Stomach (tissue), 9 donors: Measurements from ENCODE around the gene UNC119B. TPM values are rescaled to one million over a fixed set of nuclear protein-coding genes. Genes with fewer than 3 reads are reported as not detected.

Experiments
- DNase-seq, 2 donors: peaks; one replicate each; pipeline versions ENCODE4 v3.0.0 to v3.0.0-alpha.2; 2013 to 2019
- H3K27ac ChIP-seq, 5 donors: fragments of 200-600 bp in 4 of 5; sonication (generic) in 4 of 5; one replicate each; pipeline ENCODE4 v1.5.1; 2013 to 2019; ENCODE audit warnings: mild to moderate bottlenecking in 1 of 5, moderate library complexity in 1 of 5
- H3K27me3 ChIP-seq, 3 donors: fragments of 200-600 bp; sonication (generic); one replicate each; pipeline ENCODE4 v1.5.1; 2017 to 2019; ENCODE audit warnings: mixed run types in 1 of 3
- H3K36me3 ChIP-seq, 4 donors: fragments of 200-600 bp; sonication (generic); 1 replicate in 3 of 4; 2 replicates in 1 of 4; pipeline ENCODE4 v1.5.1; 2016 to 2019
- H3K4me1 ChIP-seq, 4 donors: fragments of 200-600 bp; sonication (generic); one replicate each; pipeline ENCODE4 v1.5.1; 2016 to 2019
- H3K4me3 ChIP-seq, 4 donors: fragments of 200-600 bp; sonication (generic) in 3 of 4; one replicate each; pipeline ENCODE4 v1.5.1; 2016 to 2019; ENCODE audit warnings: mild to moderate bottlenecking in 1 of 4
- H3K9me3 ChIP-seq, 4 donors: fragments of 200-600 bp; sonication (generic); one replicate each; pipeline ENCODE4 v1.5.1; 2016 to 2019
- EP300 ChIP-seq: sonication (generic); formaldehyde crosslinking; IDR thresholded peaks from one replicate; pipeline ENCODE4 v1.6.1; 2017; ENCODE audit warnings: antibody characterized with exemption
- POLR2A ChIP-seq, 4 donors: fragments of 450-650 bp; IDR thresholded peaks; one replicate each; pipeline ENCODE4 v1.6.1; 2016; ENCODE audit warnings: antibody characterized with exemption in 4 of 4, control low read depth in 2 of 4, mild to moderate bottlenecking in 1 of 4, moderate library complexity in 1 of 4
- POLR2AphosphoS5 ChIP-seq, 3 donors: sonication (generic); formaldehyde crosslinking; IDR thresholded peaks; one replicate each; pipeline ENCODE4 v1.6.1; 2016; ENCODE audit warnings: antibody characterized with exemption in 3 of 3
- WGBS, 5 donors: extraction: QIAGEN DNeasy Blood & Tissue Kit in 3 of 5; methylation state at CpG; one replicate each; pipeline versions ENCODE4 v1.1.5 to v1.1.7; 2013 to 2018; 5-methylcytosine and 5-hydroxymethylcytosine counted together
- intact Hi-C: fragments of 100-400 bp; cut with DNase I; formaldehyde crosslinking; loops from one replicate; pipeline ENCODE4 v1.15.1; 2023; ENCODE audit warnings: low total_unique reads
- polyA plus RNA-seq, 3 donors: library from polyadenylated mRNA; stranded (reverse); fragments of 200-250 nt; gene quantifications; one replicate each; pipeline ENCODE4 v1.2.3, GENCODE V29; 2013
- total RNA-seq, 5 donors: library from RNA; depleted of rRNA; stranded (reverse); fragments of >200 nt; gene quantifications; one replicate each; pipeline versions ENCODE4 v1.1.0 to v1.2.3, GENCODE V29; 2014 to 2016
- TF ChIP-seq, protein P1 (sequence below), 7 experiments: fragments of 450-650 bp in 4 of 7; fragments of 200-600 bp in 3 of 7; sonication (generic) in 3 of 7; IDR thresholded peaks; one replicate each; pipeline ENCODE4 v1.5.1; 2016 to 2019; ENCODE audit warnings: antibody characterized with exemption in 7 of 7, control low read depth in 2 of 7, mild to moderate bottlenecking in 1 of 7
- donor health status: healthy with polysubstance abuse.
- donor health status: Bipolar disorder and iron deficiency.
- donor health status: healthy.

The UNC119B gene
- total and polyA plus RNA-seq, 8 donors, result 8.2 to 26.8 (median 15.1) TPM

DNA sequence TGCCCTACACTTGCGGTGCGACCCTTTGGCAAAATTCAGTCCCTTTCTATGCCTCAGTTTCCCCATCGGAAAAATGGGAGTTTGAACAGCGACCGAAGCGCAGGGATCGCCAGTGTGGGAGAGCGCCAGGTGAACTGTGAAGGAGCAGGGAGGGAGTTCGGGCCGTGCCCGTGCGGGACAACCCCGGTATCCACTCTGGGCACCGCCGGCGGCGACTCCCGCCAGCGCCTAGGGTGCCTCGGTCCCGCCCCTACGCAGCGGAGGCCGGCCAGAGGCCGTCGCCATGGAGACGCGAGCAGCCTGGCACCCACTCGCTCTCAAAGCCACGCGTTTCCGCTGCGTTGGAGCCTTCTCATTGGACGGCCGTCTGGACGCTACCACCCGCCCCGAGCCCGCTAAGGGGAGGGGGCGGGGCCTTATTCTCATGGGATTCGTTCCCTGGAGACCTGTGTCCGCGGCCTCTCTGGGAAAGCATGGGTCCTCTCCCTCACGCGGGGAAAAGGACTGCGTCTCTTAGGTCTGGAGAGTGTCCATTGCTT is 24.0 kb upstream of the UNC119B start:
- peaks cover 33 to 46% (median 41%) of the 10 kb centered on the region in 4 donors for H3K4me1 ChIP-seq
- intact Hi-C loops, result no loop called here
- H3K27ac ChIP-seq, result peak overlapping the region; percentile 88 to 96 (median 94)
- TF ChIP-seq EP300 (no peak), POLR2A (IDR thresholded peaks at IDR 0.05) (peak in 2 of 4 donors; percentile 30 to 32), POLR2AphosphoS5 (IDR thresholded peaks at IDR 0.05) (peak; percentile 47 to 86 (median 77))
- TF ChIP-seq, protein P1, sequence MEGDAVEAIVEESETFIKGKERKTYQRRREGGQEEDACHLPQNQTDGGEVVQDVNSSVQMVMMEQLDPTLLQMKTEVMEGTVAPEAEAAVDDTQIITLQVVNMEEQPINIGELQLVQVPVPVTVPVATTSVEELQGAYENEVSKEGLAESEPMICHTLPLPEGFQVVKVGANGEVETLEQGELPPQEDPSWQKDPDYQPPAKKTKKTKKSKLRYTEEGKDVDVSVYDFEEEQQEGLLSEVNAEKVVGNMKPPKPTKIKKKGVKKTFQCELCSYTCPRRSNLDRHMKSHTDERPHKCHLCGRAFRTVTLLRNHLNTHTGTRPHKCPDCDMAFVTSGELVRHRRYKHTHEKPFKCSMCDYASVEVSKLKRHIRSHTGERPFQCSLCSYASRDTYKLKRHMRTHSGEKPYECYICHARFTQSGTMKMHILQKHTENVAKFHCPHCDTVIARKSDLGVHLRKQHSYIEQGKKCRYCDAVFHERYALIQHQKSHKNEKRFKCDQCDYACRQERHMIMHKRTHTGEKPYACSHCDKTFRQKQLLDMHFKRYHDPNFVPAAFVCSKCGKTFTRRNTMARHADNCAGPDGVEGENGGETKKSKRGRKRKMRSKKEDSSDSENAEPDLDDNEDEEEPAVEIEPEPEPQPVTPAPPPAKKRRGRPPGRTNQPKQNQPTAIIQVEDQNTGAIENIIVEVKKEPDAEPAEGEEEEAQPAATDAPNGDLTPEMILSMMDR (IDR thresholded peaks at IDR 0.05), result no peak
- H3K4me3 ChIP-seq, result peak overlapping the region; percentile 69 to 99 (median 90)
- no peaks in the 10 kb centered on the region for H3K9me3 ChIP-seq
- H3K27me3 ChIP-seq, result no peaks in the 10 kb centered on the region
- WGBS, 5 donors, result 0 to 1% (median 1%) methylated on average over 21 to 46 of the region's 46 CpGs
- no peaks in the 10 kb centered on the region for H3K36me3 ChIP-seq
- DNase-seq, result peak; percentile 99

DNA sequence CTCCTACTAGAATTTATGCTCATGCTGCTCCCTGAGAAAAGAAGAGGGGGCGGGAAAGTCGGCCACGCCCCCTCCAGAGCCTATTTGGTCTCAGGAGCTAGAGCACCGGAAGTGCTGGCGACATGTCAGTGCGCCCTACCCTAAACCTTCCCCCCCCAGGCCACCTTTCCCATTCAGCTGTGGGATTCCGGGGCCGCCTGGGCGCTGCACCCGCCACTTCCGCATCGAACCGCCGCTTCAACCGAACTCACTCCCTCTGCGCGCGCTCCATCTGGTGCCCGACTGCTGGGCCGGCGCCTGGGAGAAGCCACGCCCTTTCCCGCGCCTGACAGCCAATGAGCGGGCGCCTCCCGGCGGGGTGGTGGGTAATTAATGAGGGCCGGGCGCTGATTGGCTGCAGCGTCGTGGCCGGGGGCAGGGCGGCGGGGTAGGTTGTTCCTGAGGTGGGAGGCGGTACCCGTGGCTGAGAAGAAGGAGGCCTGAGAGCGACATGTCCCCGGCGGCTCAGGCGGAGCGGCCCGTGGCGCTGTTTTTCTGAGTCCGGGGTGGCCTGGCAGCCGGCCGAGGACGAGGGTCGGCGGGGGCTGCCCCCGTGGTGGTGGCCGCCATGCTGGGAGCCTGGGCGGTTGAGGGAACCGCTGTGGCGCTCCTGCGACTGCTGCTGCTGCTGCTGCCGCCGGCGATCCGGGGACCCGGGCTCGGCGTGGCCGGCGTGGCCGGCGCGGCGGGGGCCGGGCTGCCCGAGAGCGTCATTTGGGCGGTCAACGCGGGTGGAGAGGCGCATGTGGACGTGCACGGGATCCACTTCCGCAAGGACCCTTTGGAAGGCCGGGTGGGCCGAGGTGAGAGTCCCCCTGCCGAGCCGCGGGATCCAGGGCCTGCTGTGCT is 23.3 kb upstream of the UNC119B start, which contains the start of gene MLEC:
Gene MLEC, plus strand, starts transcription at position 460 of the 888 bp plus-strand sequence. Its CDS starts 148 bp downstream, at position 608.
- peak within 1 kb of the TSS; percentile 88 to 96 (median 94) for H3K27ac ChIP-seq
- H3K36me3 ChIP-seq, result no peaks in the 10 kb centered on the region
- peaks cover 40 to 53% (median 47%) of the 10 kb centered on the region in 4 donors for H3K4me1 ChIP-seq
- TF ChIP-seq, protein P1 (IDR thresholded peaks at IDR 0.05), result peak in 1 of 7 experiments; percentile 28
- TF ChIP-seq POLR2A (IDR thresholded peaks at IDR 0.05) (peak in 2 of 4 donors; percentile 39 to 73), POLR2AphosphoS5 (IDR thresholded peaks at IDR 0.05) (peak in 2 of 3 donors; percentile 72 to 85), EP300 (no peak)
- H3K4me3 ChIP-seq, result peak within 1 kb of the TSS; percentile 69 to 99 (median 90)
- WGBS, 5 donors, result 1% methylated on average over 65 to 84 of the region's 84 CpGs
- intact Hi-C loops, result no loop called here
- DNase-seq, result peak; percentile 99
- no peaks in the 10 kb centered on the region for H3K27me3 ChIP-seq
- H3K9me3 ChIP-seq, result no peaks in the 10 kb centered on the region

DNA sequence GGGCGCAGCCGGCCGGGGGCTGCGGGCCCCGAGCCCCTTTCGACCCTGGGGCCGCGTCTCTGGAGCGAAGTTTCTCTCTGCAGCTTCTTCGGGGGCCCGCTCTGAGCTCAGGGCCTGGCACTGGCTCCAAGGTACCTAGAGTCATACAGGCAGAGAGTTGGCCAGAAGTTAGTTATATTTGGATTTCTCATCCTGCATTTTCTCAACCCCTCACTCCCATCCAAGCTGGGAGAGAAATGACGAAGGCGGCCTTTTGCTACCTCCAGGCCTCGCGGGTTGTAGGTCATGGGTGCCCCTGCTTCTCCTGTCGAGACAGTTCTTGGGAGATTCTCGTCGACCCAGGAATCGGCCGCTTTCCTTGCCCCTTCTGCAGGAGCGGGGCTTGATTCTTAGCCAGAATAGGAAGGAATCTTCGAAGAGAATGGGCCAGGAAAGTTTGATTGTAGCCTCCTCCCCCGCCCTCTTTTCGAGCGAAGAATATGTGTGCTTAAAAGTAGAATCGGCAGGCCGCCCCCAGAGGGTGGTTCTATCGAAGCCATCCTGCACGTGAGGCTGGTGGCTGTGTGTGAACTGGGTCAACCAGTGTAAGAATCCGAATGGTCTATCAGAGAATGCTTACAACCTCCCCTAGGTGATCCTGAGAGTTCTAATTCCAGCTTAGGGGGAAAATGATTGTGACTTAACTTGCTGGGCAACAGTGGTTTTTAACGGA is 22.5 kb upstream of the UNC119B start:
- TF ChIP-seq POLR2A (IDR thresholded peaks at IDR 0.05) (no peak), POLR2AphosphoS5 (IDR thresholded peaks at IDR 0.05) (no peak), EP300 (no peak)
- TF ChIP-seq, protein P1 (IDR thresholded peaks at IDR 0.05), result no peak

More for the DNA sequence above, 22.5 kb upstream of the UNC119B start:
- peaks cover 47 to 61% (median 55%) of the 10 kb centered on the region in 4 donors for H3K4me1 ChIP-seq
- H3K27ac ChIP-seq, result peak overlapping the region; percentile 88 to 96 (median 94)
- WGBS, 5 donors, result 0 to 1% (median 0%) methylated on average over 20 to 31 of the region's 31 CpGs
- no peaks in the 10 kb centered on the region for H3K36me3 ChIP-seq
- H3K27me3 ChIP-seq, result no peaks in the 10 kb centered on the region
- H3K4me3 ChIP-seq, result peak overlapping the region; percentile 69 to 99 (median 90)
- H3K9me3 ChIP-seq, result no peaks in the 10 kb centered on the region
- peak in 1 of 2 donors; percentile 63 for DNase-seq
- intact Hi-C loops, result no loop called here
